ENCODE results near the gene PLA2G4E. TPM values are rescaled to one million over a fixed set of nuclear protein-coding genes. Genes with fewer than 3 reads are reported as not detected.
A peak's percentile ranks its signal among the peaks of the same experiment; 100 is the strongest.

Gene PLA2G4E
- total and polyA plus RNA-seq, 2 experiments from 2014 or later = not detected

GRCh38 chr15:41932101-41932500, 88.7 kb downstream of the PLA2G4E start:
- peaks cover 6% of the 10 kb centered on the region; the same call in 2 of the 3 replicates for H3K36me3 Mint-ChIP-seq (ENCODE audit: low read depth)
- DNase-seq (ENCODE audit: low spot score) (no peak), ATAC-seq (no peak)
- H3K27me3 ChIP-seq (ENCODE audit: insufficient read depth) = no peaks in the 10 kb centered on the region
- no peak overlapping the region for H3K4me3 Mint-ChIP-seq
- no peak overlapping the region for H3K4me2 ChIP-seq
- H3K9me2 ChIP-seq (ENCODE audit: insufficient read depth) = no peaks in the 10 kb centered on the region
- peaks cover 18% of the 10 kb centered on the region for H3K4me1 ChIP-seq (ENCODE audit: insufficient read depth)
- peaks cover 9% of the 10 kb centered on the region; the same call in 1 of the 2 replicates for H3K79me2 ChIP-seq (replicated peaks; ENCODE audit: insufficient read depth)
- peaks cover 9% of the 10 kb centered on the region for H3K27me3 Mint-ChIP-seq (ENCODE audit: insufficient read depth, low read depth, poor library complexity)
- 0 out of 2 replicates have a peak overlapping the region, but pooled peaks have one; percentile 50 for H3K27ac ChIP-seq (ENCODE audit: low read depth)
- peaks cover 13% of the 10 kb centered on the region for H4K20me1 ChIP-seq (replicated peaks; ENCODE audit: insufficient read depth)
- H3F3A ChIP-seq (replicated peaks; ENCODE audit: low read depth) = 0 out of 2 replicates have a peak, but pooled peaks cover 4% of the 10 kb centered on the region
- H2AFZ ChIP-seq = no peak overlapping the region
- no peaks in the 10 kb centered on the region; the same call in 2 of the 3 replicates for H3K9me3 Mint-ChIP-seq
- peaks cover 46% of the 10 kb centered on the region for H3K4me1 Mint-ChIP-seq
- no peak overlapping the region for H3K4me3 ChIP-seq
- no peak for TF ChIP-seq NANOG (IDR thresholded peaks at IDR 0.05; ENCODE audit: borderline replicate concordance)
- no peak for TF ChIP-seq REST (IDR thresholded peaks at IDR 0.05; ENCODE audit: unreplicated experiment)
- no peak for TF ChIP-seq ETS1 (IDR thresholded peaks at IDR 0.05)
- no peak for TF ChIP-seq CREB1 (CRISPR knock-in tag; IDR thresholded peaks at IDR 0.05; ENCODE audit: low read depth)
- TF ChIP-seq ZNF462 (CRISPR knock-in tag; IDR thresholded peaks at IDR 0.05) = no peak
- no peak for TF ChIP-seq STAT1 (IDR thresholded peaks at IDR 0.05; ENCODE audit: unreplicated experiment)
- no peak for TF ChIP-seq EZH2phosphoT487 (IDR thresholded peaks at IDR 0.05; ENCODE audit: unreplicated experiment)
- TF ChIP-seq ZNF331 (CRISPR knock-in tag; IDR thresholded peaks at IDR 0.05; ENCODE audit: low read depth) = no peak
- H3K36me3 ChIP-seq (ENCODE audit: insufficient read depth) = 0 out of 2 replicates have a peak, but pooled peaks cover 4% of the 10 kb centered on the region
- no peak overlapping the region for H3K27ac Mint-ChIP-seq
